Mammary epithelial cell (primary cell): ENCODE measurements around the gene SNX21.

Experiments
- EZH2 ChIP-seq: IDR thresholded peaks from 2 replicates; pipeline ENCODE4 v1.6.1; 2012; ENCODE audit warnings: low read length, inconsistent platforms, borderline replicate concordance
- TF ChIP-seq, protein P1 (sequence below), 2 donors: IDR thresholded peaks in 1 of 2; conservative IDR thresholded peaks in 1 of 2; 2 replicates each; pipeline ENCODE4 v1.5.1; 2011 to 2012; ENCODE audit warnings: inconsistent platforms in 2 of 2, low read length in 2 of 2, mild to moderate bottlenecking in 2 of 2, control low read depth in 1 of 2, low read depth in 1 of 2; ENCODE audit not compliant: insufficient read depth in 1 of 2; ENCODE audit errors: extremely low read depth in 1 of 2

GRCh38 chr20:45813006-45813340 is 20.6 kb upstream of the SNX21 start:
- TF ChIP-seq EZH2: no peak
- TF ChIP-seq, protein P1, sequence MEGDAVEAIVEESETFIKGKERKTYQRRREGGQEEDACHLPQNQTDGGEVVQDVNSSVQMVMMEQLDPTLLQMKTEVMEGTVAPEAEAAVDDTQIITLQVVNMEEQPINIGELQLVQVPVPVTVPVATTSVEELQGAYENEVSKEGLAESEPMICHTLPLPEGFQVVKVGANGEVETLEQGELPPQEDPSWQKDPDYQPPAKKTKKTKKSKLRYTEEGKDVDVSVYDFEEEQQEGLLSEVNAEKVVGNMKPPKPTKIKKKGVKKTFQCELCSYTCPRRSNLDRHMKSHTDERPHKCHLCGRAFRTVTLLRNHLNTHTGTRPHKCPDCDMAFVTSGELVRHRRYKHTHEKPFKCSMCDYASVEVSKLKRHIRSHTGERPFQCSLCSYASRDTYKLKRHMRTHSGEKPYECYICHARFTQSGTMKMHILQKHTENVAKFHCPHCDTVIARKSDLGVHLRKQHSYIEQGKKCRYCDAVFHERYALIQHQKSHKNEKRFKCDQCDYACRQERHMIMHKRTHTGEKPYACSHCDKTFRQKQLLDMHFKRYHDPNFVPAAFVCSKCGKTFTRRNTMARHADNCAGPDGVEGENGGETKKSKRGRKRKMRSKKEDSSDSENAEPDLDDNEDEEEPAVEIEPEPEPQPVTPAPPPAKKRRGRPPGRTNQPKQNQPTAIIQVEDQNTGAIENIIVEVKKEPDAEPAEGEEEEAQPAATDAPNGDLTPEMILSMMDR (conservative IDR thresholded peaks at IDR 0.05 in 1 of 2, IDR thresholded peaks at IDR 0.05 in 1 of 2; ENCODE audit: extremely low read depth in 1 of 2, insufficient read depth in 1 of 2, low read depth in 1 of 2, low read length in 2 of 2): no peak
